H1 (cell line): Measurements from ENCODE around the gene TAX1BP3. TPM values are rescaled to one million over a fixed set of nuclear protein-coding genes. Genes with fewer than 3 reads are reported as not detected.
A peak's percentile ranks its signal among the peaks of the same experiment; 100 is the strongest.

Experiments
- CHD7 ChIP-seq: fragments of 300-600 bp; sonication (generic); IDR thresholded peaks from 2 replicates; pipeline ENCODE4 v1.7.1; 2012; ENCODE audit warnings: low read length, moderate library complexity, mild to moderate bottlenecking, inconsistent platforms; ENCODE audit not compliant: insufficient replicate concordance
- E2F6 ChIP-seq: IDR thresholded peaks from 2 replicates; pipeline ENCODE4 v1.6.1; 2012; ENCODE audit warnings: inconsistent platforms
- EP300 ChIP-seq, 2 experiments: IDR thresholded peaks; 1 replicate in 1 of 2; 2 replicates in 1 of 2; pipeline ENCODE4 v1.6.1; 2011 to 2012; ENCODE audit warnings: low read depth in 2 of 2, low read length in 2 of 2, mild to moderate bottlenecking in 2 of 2, borderline replicate concordance in 1 of 2, inconsistent platforms in 1 of 2, moderate library complexity in 1 of 2
- EZH2 ChIP-seq: fragments of 200-600 bp; sonication (generic); IDR thresholded peaks from 2 replicates; pipeline ENCODE4 v1.7.1; 2012; ENCODE audit warnings: low read depth, mild to moderate bottlenecking, moderate library complexity, low read length, inconsistent platforms; ENCODE audit not compliant: severe bottlenecking
- GTF2F1 ChIP-seq: IDR thresholded peaks from 2 replicates; pipeline ENCODE4 v1.6.1; 2012; ENCODE audit warnings: low read depth, low read length, improper control_type of control experiment, borderline replicate concordance
- RNF2 ChIP-seq: fragments of 200-900, 300-1000 bp; sonication (generic); IDR thresholded peaks from 2 replicates; pipeline ENCODE4 v1.7.1; 2016; ENCODE audit warnings: borderline replicate concordance, low read depth, mild to moderate bottlenecking, antibody characterized with exemption, low read length; ENCODE audit not compliant: poor library complexity, severe bottlenecking; ENCODE audit errors: missing control alignments
- YY1 ChIP-seq: IDR thresholded peaks from 2 replicates; pipeline ENCODE4 v1.6.1; 2011; ENCODE audit warnings: low read depth, mild to moderate bottlenecking, low read length
- polyA plus RNA-seq, 7 experiments: library from polyadenylated mRNA; depleted of rRNA in 3 of 7; stranded (reverse) in 5 of 7; unstranded in 2 of 7; fragments of >200 nt in 5 of 7; fragments of 200-250 nt in 2 of 7; gene quantifications; 1 replicate in 5 of 7; 2 replicates in 1 of 7; 4 replicates in 1 of 7; pipeline versions ENCODE4 v1.2.1 to v1.2.3, GENCODE V29; 2011 to 2013; ENCODE audit warnings: missing spikeins in 2 of 7, mixed read lengths in 2 of 7
- total RNA-seq: library from RNA; stranded (reverse); fragmentation: NEBNext Ultra II Directional; extraction: Animal tissue kit (Norgen Biotek cat#: 25700); gene quantifications from 2 replicates; pipeline ENCODE4 v1.2.1, GENCODE V29; 2021

TAX1BP3 gene
- total and polyA plus RNA-seq, 2 of the 8 experiments (the other 6 are each of a cell fraction or from before 2014, with no cell fraction given), result 65.3 to 81.8 TPM

- TF ChIP-seq CHD7, result no peak
- TF ChIP-seq EZH2, result no peak
- TF ChIP-seq YY1, result peak; percentile 97
- no peak; the same call in 1 of the 2 replicates for TF ChIP-seq GTF2F1
- TF ChIP-seq EP300 (IDR thresholded peaks at IDR 0.05; ENCODE audit: borderline replicate concordance in 1 of 2, low read depth in 2 of 2, low read length in 2 of 2), result no peak
- TF ChIP-seq E2F6, result peak; percentile 42; the same call in 1 of the 2 replicates
- TF ChIP-seq RNF2, result no peak
Measured at GRCh38 chr17:3668279-3669084, at the start of gene TAX1BP3, which contains the start of gene EMC6 (continued).
